SK-N-SH treated with all-trans-retinoic acid at 6 μM for 48 hours (cell line): ENCODE data around the gene DOCK2.

ENCODE experiments used
- ATAC-seq: fragments of 200-7000 bp; cut with Tn5 transposase; 3 replicates; pipeline ENCODE4 v1.9.1; 2020; ENCODE audit warnings: mild to moderate bottlenecking, moderate library complexity
- ARNTL ChIP-seq: fragments of 450-650 bp; formaldehyde crosslinking; IDR thresholded peaks from 2 replicates; pipeline ENCODE4 v1.5.0; 2020; ENCODE audit warnings: low read depth, mild to moderate bottlenecking, moderate library complexity, borderline replicate concordance
- BACH2 ChIP-seq: fragments of 250-450 bp; sonication (Bioruptor Pico); IDR thresholded peaks from 2 replicates; pipeline ENCODE4 v1.9.0; 2021; ENCODE audit warnings: mild to moderate bottlenecking, borderline replicate concordance
- CREB5 ChIP-seq: fragments of 250-450 bp; sonication (Bioruptor Pico); IDR thresholded peaks from 2 replicates; pipeline ENCODE4 v1.5.1; 2020; ENCODE audit warnings: low read depth, mild to moderate bottlenecking, moderate library complexity
- CSDC2 ChIP-seq: fragments of 250-450 bp; sonication (Bioruptor Pico); IDR thresholded peaks from 2 replicates; pipeline ENCODE4 v1.5.0; 2020; ENCODE audit warnings: mild to moderate bottlenecking, moderate library complexity
- CSRNP3 ChIP-seq: fragments of 250-450 bp; sonication (Bioruptor Pico); IDR thresholded peaks from 2 replicates; pipeline ENCODE4 v1.5.1; 2021; ENCODE audit warnings: mild to moderate bottlenecking, moderate library complexity
- ESRRG ChIP-seq: fragments of 250-450 bp; sonication (Bioruptor Pico); IDR thresholded peaks from 2 replicates; pipeline ENCODE4 v1.6.1; 2021; ENCODE audit warnings: mild to moderate bottlenecking
- GLIS3 ChIP-seq: fragments of 250-450 bp; sonication (Bioruptor Pico); IDR thresholded peaks from 2 replicates; pipeline ENCODE4 v1.5.0; 2020; ENCODE audit warnings: mild to moderate bottlenecking, moderate library complexity
- ISL1 ChIP-seq: fragments of 250-450 bp; sonication (Bioruptor Pico); IDR thresholded peaks from 2 replicates; pipeline ENCODE4 v2.1.2; 2022; ENCODE audit warnings: mild to moderate bottlenecking, moderate library complexity
- OSR1 ChIP-seq: fragments of 250-450 bp; sonication (Bioruptor Pico); IDR thresholded peaks from 2 replicates; pipeline ENCODE4 v1.8.0; 2022; ENCODE audit warnings: moderate library complexity, mild to moderate bottlenecking, inconsistent platforms
- PATZ1 ChIP-seq: fragments of 250-450 bp; sonication (Bioruptor Pico); IDR thresholded peaks from 2 replicates; pipeline ENCODE4 v1.8.0; 2020; ENCODE audit warnings: mild to moderate bottlenecking, moderate library complexity, borderline replicate concordance
- POU6F1 ChIP-seq: fragments of 250-450 bp; sonication (Bioruptor Pico); IDR thresholded peaks from 2 replicates; pipeline ENCODE4 v1.8.0; 2021; ENCODE audit warnings: low read depth, mild to moderate bottlenecking, moderate library complexity, borderline replicate concordance
- PPARA ChIP-seq: fragments of 250-450 bp; sonication (Bioruptor Pico); IDR thresholded peaks from 2 replicates; pipeline ENCODE4 v1.5.0; 2020; ENCODE audit warnings: mild to moderate bottlenecking, borderline replicate concordance
- RARB ChIP-seq: fragments of 250-450 bp; sonication (Bioruptor Pico); IDR thresholded peaks from 2 replicates; pipeline ENCODE4 v1.8.0; 2021; ENCODE audit warnings: mild to moderate bottlenecking, moderate library complexity
- SNAI2 ChIP-seq: fragments of 250-450 bp; sonication (Bioruptor Pico); IDR thresholded peaks from 2 replicates; pipeline ENCODE4 v1.5.0; 2020; ENCODE audit warnings: mild to moderate bottlenecking, moderate library complexity
- TCF4 ChIP-seq: fragments of 250-450 bp; sonication (Bioruptor Pico); IDR thresholded peaks from 2 replicates; pipeline ENCODE4 v1.8.0; 2021; ENCODE audit warnings: mild to moderate bottlenecking, moderate library complexity, borderline replicate concordance
- TOX ChIP-seq: fragments of 250-450 bp; sonication (Bioruptor Pico); IDR thresholded peaks from 2 replicates; pipeline ENCODE4 v1.8.0; 2021; ENCODE audit warnings: mild to moderate bottlenecking, moderate library complexity, borderline replicate concordance
- TSHZ2 ChIP-seq: fragments of 250-450 bp; sonication (Bioruptor Pico); IDR thresholded peaks from 2 replicates; pipeline ENCODE4 v1.5.0; 2020; ENCODE audit warnings: mild to moderate bottlenecking, moderate library complexity
- ZC3H10 ChIP-seq: fragments of 250-450 bp; sonication (Bioruptor Pico); IDR thresholded peaks from 2 replicates; pipeline ENCODE4 v1.5.1; 2021; ENCODE audit warnings: mild to moderate bottlenecking, moderate library complexity
- ZFP3 ChIP-seq: fragments of 250-450 bp; sonication (Bioruptor Pico); IDR thresholded peaks from 2 replicates; pipeline ENCODE4 v1.5.0; 2020; ENCODE audit warnings: mild to moderate bottlenecking, moderate library complexity
- ZFP30 ChIP-seq: fragments of 450-650 bp; formaldehyde crosslinking; IDR thresholded peaks from 2 replicates; pipeline ENCODE4 v1.5.0; 2022; ENCODE audit warnings: mild to moderate bottlenecking, moderate library complexity
- ZNF565 ChIP-seq: fragments of 450-650 bp; formaldehyde crosslinking; conservative IDR thresholded peaks from 2 replicates; pipeline ENCODE4 v1.5.0; 2020; ENCODE audit warnings: low read depth, mild to moderate bottlenecking, moderate library complexity
- ZNF70 ChIP-seq: fragments of 450-650 bp; formaldehyde crosslinking; IDR thresholded peaks from 2 replicates; pipeline ENCODE4 v1.5.0; 2020; ENCODE audit warnings: mild to moderate bottlenecking, moderate library complexity
- ZNF8 ChIP-seq: fragments of 450-650 bp; formaldehyde crosslinking; IDR thresholded peaks from 2 replicates; pipeline ENCODE4 v1.5.0; 2020; ENCODE audit warnings: mild to moderate bottlenecking, moderate library complexity

The DOCK2 gene

GRCh38 chr5:169869066-169869465 is 232.0 kb downstream of the DOCK2 start:
- no peak for ATAC-seq
- TF ChIP-seq ESRRG (CRISPR knock-in tag): no peak
- no peak for TF ChIP-seq TOX (CRISPR knock-in tag)
- no peak for TF ChIP-seq RARB (CRISPR knock-in tag)
- TF ChIP-seq ZNF8 (CRISPR knock-in tag): no peak
- no peak for TF ChIP-seq PPARA (CRISPR knock-in tag)
- no peak for TF ChIP-seq ZFP30 (CRISPR knock-in tag)
- TF ChIP-seq ISL1 (CRISPR knock-in tag): no peak
- TF ChIP-seq SNAI2 (CRISPR knock-in tag): no peak
- no peak for TF ChIP-seq ARNTL
- no peak for TF ChIP-seq CREB5
- no peak for TF ChIP-seq CSRNP3 (CRISPR knock-in tag)
- no peak for TF ChIP-seq POU6F1
- no peak for TF ChIP-seq ZNF70 (CRISPR knock-in tag)
- no peak for TF ChIP-seq CSDC2 (CRISPR knock-in tag)
- TF ChIP-seq TCF4 (CRISPR knock-in tag): no peak
- no peak for TF ChIP-seq ZNF565 (CRISPR knock-in tag)
- no peak for TF ChIP-seq GLIS3 (CRISPR knock-in tag)
- no peak for TF ChIP-seq TSHZ2
- TF ChIP-seq ZC3H10 (CRISPR knock-in tag): no peak
- TF ChIP-seq OSR1: no peak

- TF ChIP-seq ZNF565 (CRISPR knock-in tag): no peak
- no peak for TF ChIP-seq CSDC2 (CRISPR knock-in tag)
- no peak for TF ChIP-seq TOX (CRISPR knock-in tag)
- no peak for TF ChIP-seq POU6F1
- TF ChIP-seq, all 23 proteins: peak for 0
- no peak for ATAC-seq
Measured at GRCh38 chr5:169870211-169870610, 233.1 kb downstream of the DOCK2 start.

GRCh38 chr5:169871826-169872490 is 234.9 kb downstream of the DOCK2 start:
- ATAC-seq: no peak
- no peak for TF ChIP-seq PPARA (CRISPR knock-in tag)
- no peak for TF ChIP-seq ZNF8 (CRISPR knock-in tag)
- TF ChIP-seq ZFP3 (CRISPR knock-in tag): no peak
- TF ChIP-seq ARNTL: no peak
- TF ChIP-seq PATZ1 (CRISPR knock-in tag): no peak
- TF ChIP-seq ISL1 (CRISPR knock-in tag): no peak
- TF ChIP-seq ZNF565 (CRISPR knock-in tag): no peak
- TF ChIP-seq SNAI2 (CRISPR knock-in tag): no peak
- TF ChIP-seq ZC3H10 (CRISPR knock-in tag): no peak
- no peak for TF ChIP-seq BACH2 (CRISPR knock-in tag)
- no peak for TF ChIP-seq POU6F1
- TF ChIP-seq ESRRG (CRISPR knock-in tag): no peak
- no peak for TF ChIP-seq TCF4 (CRISPR knock-in tag)
